ENCODE data around the gene CNRIP1. TPM values are rescaled to one million over a fixed set of nuclear protein-coding genes. Genes with fewer than 3 reads are reported as not detected.
"Not testable (repeated sequence)": the region's sequence is repeated elsewhere in the genome, so short reads cannot be mapped to it uniquely, and the experiment has no call there.

The CNRIP1 gene
- polyA plus RNA-seq, 3 donors, result 16.7 to 23.2 (median 17.8) TPM

DNA sequence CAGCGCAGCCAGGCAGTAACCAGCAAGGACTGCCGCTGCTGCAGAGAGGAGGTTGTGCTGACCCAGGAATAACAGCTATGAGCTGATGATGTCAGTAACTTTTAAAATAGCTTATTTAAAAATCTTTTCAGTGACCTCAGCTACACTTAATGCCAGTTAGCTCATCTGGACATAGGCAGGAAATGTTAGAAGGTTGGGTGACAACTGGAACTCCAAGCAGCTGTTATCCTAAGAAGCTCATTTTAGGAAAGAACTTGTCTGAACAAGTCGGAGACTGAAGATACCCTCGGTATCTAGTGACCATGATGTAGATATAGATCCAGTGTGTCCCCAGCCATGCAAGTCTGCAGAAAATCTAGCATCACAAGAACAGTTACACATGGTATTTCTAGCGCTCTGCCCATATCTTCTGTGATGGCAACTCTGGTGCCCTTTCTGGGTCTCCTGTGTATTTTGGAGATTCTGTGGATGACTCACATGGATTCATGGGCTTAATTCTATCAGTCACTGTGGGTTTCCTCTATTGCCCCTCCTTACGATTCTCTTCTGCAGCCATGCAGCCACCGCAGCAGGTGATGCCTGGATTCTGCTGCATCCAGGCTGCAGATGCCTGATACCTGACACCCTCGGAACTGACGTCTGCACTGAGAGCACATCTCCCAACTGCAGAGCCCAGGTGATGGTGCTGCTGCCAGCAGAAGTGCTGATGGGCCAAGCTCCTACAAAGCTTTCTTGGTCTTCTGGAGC, 25.6 kb upstream of the CNRIP1 start:
- no peak for DNase-seq

GRCh38 chr2:68344031-68344430, 24.3 kb upstream of the CNRIP1 start:
- no peak for DNase-seq

DNA sequence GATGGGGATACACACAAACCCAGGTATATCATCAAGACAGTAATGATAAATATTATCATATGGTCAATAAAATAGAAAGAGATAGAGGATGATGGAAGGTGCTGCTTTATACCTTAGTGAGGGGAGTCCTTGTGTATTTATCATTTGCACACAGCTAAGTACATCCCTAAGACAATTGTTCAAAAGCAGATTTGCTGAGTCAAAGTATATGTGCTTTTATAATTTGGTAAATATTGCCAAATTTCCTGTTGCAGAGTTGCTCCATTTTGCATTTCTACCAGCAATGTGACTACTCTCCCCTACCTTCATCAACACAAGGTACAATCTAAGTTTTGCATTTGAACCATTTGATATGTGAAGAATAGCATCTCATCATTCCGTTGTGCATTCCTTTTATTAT, 22.7 kb upstream of the CNRIP1 start:
- DNase-seq, result no peak

- no peak for DNase-seq
Observed at GRCh38 chr2:68341583-68341982, 21.8 kb upstream of the CNRIP1 start.

DNA sequence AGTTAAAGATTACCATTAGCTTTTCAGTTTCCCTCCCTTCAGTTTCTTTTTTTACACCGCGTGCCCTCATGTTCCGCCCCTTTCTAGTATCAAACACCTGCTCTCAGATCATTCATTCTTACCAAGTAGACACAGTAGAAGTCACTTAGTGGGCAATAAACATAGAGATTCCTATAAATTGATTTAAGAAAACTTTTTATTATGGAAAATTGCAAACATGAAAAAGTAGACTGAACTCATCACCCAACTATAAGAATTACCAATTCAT, 21.2 kb upstream of the CNRIP1 start:
- no peak for DNase-seq

- DNase-seq, result no peak
Observed at GRCh38 chr2:68340226-68341061, 20.7 kb upstream of the CNRIP1 start.

DNA sequence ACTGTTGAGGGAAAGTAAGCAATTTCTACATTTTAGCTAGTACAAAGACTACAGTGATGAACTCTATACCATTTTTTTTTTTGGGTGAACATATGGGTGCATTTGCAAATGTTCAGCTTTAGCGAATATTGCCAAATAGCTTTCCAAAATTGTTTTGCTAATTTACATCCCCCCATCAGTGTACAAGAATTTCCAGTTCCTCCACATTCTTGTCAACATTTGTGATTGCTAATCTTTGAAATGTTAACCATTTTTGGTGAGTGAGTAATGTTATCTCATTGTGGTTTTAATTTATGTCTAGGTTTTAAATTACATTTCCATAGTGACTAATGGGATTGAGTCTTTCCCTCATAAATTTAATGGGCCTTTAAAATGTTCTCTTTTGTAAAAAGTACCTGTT, 16.4 kb upstream of the CNRIP1 start:
- DNase-seq, result no peak

DNA sequence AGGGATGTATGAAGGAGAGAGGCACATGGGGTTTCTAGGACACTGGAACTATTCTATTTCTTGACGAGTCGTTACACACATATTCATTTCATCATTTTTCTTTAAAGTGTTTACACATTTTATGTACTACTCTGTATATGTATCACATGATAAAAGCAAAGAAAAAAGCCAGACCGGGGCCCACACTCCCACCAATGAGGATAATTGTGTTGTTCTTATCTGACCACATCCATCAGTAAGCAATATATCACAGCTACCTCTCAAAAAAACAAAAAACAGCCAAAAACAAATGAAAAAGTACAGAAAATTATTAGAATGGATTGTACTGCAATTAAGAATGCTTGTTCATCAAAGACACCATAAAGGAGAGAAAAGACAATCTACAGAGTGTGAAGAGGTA, 14.2 kb upstream of the CNRIP1 start:
- DNase-seq, result no peak

DNA sequence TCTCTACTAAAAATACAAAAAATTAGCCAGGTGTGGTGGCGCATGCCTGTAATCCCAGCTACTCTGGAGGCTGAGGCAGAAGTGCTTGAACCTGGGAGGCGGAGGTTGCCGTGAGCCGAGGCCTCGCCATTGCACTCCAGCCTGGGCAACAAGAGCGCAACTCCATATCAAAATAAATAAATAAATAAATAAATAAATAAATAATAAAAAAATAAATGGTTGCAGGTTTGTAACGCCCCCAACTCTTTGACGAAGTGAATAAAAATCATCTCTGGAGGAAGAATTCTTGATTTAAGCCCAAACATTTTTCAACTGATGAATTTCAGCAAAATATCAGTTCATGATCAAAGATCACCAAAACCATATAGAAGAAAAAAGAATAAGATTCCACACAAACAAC, 13.3 kb upstream of the CNRIP1 start:
- no peak for DNase-seq

- no peak for DNase-seq
Observed at GRCh38 chr2:68330691-68331090, 10.9 kb upstream of the CNRIP1 start.

DNA sequence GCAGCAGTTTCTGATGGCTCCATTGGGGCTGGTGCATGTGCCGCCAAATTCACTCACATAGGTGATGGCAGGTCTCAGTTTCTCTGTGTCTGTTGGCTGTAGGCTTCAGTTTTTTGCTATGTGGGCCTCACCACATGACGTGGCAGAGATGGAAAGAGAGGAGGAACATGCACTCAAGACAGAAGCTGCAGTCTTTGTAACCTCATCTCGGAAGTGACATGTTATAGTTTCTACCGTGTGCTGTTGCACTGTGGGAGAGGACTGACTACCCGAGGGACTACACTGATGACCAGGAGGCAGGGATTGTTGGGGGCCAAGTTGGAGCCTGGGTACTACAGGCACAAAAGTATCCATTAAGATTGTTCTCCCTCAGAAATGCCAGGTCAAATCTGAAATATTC, 9.2 kb upstream of the CNRIP1 start:
- no peak for DNase-seq

- DNase-seq, result no peak
Observed at GRCh38 chr2:68325056-68325455, 5.3 kb upstream of the CNRIP1 start.

- peak; percentile 65 for DNase-seq
Observed at GRCh38 chr2:68320118-68320641, 431 bp upstream of the CNRIP1 start.

GRCh38 chr2:68318914-68319397, 793 bp downstream of the CNRIP1 start:
- DNase-seq, result peak; percentile 1

DNA sequence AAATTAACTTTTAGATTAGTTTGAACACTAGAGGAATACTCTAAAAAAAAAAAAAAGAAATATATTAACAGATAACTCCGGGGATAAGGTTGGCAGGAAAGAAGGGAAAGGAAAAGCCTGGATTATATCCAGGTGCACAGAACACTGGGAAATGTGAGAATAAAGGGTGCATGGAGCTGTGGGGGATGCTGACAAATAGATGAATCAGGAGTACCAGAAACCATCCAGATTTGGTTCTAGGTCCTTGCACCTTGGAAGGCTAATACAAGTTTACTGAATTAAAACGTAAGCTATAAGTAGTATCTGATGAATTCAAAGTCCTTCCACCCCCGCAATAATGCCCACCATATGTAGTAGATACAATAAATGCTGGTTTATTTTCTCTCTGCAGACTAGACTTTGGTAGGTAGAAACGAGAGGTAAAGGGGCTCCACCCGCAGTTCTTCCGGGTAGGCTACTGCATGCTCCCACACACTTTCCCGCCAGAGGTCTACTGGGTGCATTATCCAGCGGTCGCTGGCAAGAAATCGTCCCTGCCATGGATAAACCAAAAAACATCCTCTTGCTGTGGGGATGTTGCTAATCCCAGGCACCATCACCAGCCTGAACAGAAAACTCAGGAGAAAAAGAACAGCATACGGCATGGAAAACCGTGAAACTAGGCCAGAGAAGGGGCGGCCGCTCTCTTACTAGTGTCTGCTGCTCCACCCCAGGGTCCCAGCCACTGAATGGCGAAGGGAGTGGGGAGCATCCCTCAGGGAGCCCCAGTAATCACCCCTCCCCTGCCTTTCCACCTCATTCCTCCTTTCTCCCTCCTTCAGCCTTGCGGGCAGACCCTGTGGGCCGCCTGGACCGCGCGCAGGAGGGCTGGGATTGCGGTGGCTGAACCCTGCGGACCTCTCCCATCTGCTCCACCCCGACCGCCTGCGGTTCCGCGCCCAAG, 1.5 kb downstream of the CNRIP1 start:
- DNase-seq, result peak; percentile 2

DNA sequence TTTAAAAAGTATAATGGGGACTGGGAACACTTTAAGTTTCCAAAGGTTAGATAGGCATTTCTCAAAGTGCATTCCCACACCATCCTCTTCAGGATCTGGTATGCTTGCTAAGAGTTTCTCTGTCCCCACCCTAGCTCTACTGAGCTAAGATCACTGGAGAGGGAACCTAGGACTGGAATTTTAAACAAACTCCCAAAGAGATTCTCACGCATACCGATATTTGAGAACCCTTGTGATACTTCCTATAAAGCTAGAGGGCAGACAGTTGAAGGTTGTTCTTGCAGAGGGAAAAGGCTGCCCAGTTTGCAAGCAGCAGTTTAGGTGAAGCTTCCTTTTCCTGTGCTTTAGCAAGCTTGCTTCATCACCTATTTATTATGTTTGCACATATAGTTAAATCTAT, 3.6 kb downstream of the CNRIP1 start:
- no peak for DNase-seq

GRCh38 chr2:68311033-68311432, 8.7 kb downstream of the CNRIP1 start:
- no peak for DNase-seq

GRCh38 chr2:68309426-68309825, 10.3 kb downstream of the CNRIP1 start:
- no peak for DNase-seq

DNA sequence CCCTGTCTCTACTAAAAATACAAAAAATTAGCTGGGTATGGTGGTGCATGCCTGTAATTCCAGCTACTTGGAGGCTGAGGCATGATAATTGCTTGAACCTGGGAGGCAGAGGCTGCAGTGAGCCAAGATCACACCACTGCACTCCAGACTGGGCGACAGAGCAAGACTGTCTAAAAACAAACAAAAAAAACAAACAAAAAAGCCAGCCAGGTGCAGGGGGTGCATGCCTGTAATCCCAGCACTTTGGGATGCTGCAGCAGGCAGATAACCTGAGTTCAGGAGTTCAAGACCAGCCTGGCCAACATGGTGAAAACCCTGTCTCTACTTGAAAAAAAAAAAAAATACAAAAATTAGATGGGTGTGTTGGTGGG, 15.9 kb downstream of the CNRIP1 start:
- not testable (repeated sequence) for DNase-seq

GRCh38 chr2:68303033-68303901, 16.5 kb downstream of the CNRIP1 start:
- no peak for DNase-seq

- DNase-seq, result no peak
Observed at GRCh38 chr2:68302281-68302875, 17.4 kb downstream of the CNRIP1 start.

Data from renal pelvis (tissue), 4 donors.